Measurements from ENCODE around the gene UQCR11. TPM values are rescaled to one million over a fixed set of nuclear protein-coding genes. Genes with fewer than 3 reads are reported as not detected.

UQCR11 gene
- total RNA-seq, 1 donor from 2014 or later, result 197 TPM

DNA sequence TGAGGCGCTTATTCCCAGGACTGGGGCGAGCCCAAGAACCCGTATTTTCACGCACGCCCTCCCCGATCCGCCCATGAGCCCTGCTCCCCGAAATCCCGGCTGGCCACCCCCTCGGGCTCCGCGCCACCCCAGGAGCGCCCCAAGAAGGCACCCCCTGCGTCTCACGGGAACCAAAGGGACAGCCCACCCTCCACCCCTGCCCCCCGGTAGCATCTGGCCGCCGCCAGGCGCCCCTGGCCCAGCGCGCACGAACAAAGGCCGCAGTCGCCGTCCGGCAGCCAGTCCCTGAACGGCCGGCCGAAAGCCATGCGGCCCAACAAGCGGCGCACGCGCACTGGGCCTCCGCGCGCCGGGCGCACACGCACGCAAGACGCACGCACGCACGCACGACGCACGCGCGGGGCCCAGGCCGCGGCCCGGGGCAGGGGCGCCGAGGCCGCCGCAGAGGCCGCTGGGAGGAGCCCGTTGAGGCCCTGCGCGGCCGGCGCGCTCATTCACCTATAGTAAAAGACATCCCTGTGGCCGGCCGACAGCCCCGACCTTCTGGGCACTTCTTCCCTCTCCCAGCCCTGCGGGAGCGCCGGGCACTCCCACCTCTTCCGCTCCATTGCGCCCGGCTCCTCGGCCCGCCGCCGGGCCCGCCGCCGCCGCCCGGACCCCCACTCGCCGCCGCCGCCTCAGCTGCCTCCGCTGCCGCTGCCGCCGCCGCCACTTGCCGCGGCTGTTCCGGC, 13.1 kb downstream of the UQCR11 start:
- peak; percentile 83 for DNase-seq (ENCODE audit: low spot score)

DNA sequence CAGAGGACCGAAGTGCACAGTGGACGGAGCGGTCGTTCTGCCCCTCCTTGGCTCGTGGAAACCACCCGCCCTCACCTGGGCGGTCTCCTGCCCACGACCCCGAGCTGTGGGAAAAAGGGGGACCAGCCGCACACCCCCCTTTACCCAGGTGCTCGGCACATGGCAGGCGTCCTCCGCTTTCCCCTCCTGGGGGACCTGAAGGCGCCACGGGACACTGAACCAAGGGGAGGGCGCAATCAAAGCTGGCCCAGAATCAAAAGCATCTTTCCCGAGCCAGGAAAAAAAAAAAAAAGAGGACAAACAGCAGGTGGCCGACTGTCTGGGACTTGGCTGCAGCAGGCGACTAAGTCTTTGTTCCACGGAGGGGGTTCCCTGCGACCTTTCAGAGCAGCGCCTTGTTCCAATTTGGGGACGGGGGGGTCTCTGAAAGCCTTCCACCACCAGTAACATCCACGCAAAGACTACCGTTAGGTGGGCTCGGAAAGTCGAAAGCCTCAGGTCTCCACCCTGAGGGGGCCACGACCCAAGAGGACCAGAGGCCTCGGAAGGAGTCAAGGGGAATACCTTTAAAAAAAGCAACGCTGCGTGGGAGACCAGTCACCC, 13.7 kb downstream of the UQCR11 start:
- DNase-seq (ENCODE audit: low spot score), result no peak

DNA sequence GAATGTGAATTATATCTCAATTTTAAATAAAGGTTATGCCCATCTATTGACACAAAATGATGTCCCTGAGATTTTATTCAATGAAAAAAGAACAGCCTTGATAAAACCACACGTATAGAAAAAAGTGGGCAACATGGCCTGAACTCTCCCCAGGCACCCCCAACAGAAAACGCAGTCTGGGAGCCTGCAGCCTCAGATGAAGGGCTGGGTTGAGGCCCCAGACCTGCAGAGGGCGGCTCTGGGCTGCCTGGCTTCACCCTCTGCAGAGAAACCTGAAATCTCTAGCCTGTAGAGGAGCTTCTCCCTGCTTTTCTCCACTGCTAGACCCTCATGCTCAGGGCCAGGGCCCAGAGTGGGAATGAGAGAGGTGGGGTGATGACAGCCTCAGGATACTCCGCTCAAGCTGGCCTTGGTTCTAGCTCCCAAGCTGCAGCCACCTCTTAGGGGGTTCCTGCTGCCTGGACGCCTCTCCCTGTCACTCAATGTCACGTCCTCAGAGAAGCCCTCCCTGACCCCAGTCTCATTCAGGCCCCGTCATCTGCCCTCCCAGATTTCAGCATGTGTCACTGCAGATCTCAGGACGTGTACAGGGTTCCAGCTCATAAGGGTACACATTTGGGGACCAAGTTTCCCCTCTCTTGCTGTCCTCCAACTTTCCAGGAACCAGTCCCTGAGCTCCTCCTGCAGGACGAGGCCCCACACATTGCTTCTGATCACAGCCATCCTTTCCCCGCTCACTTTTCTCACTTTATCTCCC, 14.4 kb downstream of the UQCR11 start:
- DNase-seq (ENCODE audit: low spot score), result no peak

DNA sequence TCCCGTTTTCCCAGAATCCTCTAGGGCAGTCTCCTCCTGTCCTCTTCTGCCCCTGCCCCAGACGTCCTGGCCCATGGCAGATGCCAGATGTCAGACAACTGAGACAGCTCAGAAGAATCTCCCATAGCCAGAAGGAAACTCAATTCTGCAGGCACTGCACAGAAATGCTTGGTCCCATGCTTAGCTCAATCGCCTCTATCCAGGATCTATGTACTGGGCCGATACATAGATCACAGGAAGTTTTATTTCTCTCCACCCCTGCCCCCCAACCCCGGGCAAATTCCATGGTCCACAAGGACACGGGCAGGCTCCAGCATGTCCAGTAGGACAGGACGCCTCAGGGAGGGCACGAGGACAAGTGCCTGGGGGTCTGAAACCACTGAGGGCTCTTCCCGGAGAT, 17.4 kb downstream of the UQCR11 start:
- no peak for DNase-seq (ENCODE audit: low spot score)

DNA sequence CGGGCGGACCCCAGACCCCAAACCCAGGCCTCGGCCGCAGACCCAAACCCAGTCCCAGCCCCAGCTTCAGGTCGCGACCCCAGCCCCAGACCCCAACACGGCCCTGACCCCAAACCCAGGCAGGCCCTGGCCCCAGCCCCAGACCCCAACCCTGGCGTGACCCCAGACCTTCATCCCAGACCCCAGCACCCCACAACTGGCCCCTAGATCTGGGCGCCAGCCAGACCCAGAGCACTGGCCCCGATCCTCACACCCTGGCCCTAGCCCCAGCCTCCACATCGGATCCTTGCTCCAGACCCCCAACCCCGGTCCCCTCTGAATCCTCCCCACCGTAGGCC, 20.1 kb downstream of the UQCR11 start:
- no peak for DNase-seq (ENCODE audit: low spot score)

DNA sequence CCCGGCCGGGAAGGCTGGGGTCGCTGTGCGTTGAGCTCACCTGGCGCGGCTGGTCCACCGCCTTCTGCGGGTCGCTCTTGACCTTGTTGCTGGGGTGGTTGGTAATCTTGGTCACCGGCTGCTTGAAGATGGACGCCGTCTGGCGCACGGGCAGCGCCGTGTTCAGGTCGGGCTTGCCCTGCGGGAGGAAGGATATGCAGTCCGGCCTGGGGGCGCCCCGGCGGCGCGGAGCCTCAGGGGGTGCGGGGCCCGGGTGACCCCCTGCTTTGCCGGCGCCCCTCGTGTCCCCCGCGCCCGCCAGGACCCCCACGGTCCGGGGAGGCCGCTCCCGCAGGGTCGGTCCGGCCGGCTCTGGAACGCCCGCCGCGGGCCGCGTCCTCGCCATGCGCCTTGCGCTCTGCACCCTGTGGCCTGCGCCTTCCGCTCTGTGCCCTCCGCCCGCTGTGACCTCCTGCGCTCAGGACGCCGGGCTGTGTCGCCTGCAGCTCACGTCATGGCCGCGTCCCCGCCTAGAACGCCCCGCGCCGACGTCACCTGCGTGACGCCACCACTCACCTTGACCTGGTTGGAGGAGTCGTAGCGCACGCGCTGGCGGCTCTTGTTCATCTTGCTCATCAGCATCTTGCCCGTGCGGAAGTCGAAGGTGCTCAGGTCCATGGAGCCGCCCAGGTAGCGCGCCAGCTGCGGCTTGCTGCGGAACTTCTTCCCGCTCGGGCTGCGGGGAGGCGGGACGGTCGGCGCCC, 20.6 kb downstream of the UQCR11 start:
- DNase-seq (ENCODE audit: low spot score), result no peak

DNA sequence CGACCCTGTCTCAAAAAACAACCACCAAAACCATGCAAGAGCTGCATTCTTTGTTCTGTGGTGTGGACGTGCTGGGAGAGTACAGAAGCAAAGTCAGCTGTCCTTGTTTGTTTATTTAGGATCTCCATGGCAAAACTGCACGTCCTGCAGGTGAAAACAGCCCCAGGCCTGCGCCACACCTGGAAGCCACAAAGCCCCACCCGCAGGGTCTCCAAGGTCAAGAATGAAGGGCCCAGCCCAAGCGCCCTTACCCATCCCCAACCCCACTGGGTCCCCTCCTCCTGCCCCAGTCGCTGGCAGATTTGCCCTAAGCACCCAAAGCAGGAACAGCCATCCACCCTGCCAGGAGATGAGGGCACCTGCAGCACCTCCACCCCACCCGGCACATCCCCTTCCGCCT, 23.1 kb downstream of the UQCR11 start:
- DNase-seq (ENCODE audit: low spot score), result no peak

DNA sequence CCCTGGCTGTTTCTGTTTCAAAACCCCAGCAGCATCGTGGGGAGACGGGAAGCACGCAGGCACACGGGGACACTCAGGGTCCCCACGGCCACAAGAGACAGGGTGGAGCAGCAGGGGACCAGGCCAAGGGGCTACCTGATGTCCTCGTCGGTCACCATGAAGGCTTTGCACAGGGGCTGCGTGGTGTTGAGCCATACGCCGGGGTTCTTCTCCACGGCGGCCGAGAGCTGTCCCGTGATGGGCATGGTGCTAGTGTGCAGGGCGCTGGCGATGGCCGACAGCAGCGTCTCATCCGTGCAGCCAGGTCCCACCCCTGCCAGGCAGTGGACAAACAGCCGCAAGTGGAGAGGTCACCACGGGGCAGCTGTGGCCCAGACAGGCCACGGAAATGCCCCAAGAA, 24.3 kb downstream of the UQCR11 start:
- no peak for DNase-seq (ENCODE audit: low spot score)

DNA sequence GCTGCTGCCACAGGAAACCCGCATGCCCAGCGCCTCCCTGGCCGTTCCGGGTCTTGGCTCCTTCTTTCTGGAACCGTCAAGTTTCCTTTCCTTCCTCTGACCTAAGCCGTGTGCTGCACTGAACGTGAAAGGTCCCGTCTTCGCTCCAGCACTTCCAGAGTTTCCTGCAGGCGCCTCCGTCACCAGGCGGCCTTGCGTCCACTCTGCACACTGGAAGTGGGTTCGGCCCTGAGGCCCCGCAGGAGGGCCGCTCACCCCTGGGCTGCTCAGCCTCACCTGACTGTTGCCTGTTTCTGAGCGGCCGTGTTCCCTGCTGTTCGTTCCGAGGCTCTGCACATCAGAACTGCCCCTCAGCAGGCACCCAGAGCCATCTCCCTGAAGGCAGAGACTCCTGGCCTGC, 24.9 kb downstream of the UQCR11 start:
- no peak for DNase-seq (ENCODE audit: low spot score)

DNA sequence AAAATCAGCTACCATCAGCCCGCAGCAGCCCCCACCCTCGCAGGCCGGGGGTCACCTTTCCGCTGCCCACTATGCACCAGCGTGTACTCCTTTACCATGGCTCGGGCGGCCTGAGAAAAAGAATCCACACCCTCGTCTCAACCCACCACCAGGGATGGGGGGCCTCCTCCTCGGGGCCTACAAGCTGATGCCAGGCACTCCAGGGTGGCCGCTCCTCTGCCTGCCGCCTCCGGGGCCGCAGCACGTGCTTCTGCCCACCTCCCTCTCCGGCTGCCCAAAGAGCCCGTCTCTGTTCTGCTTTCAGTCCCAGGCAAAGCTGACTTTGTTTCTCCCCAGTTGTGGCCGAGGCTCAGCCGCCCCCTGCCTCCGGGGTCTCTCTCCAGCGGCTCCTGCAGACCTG, 26.0 kb downstream of the UQCR11 start:
- no peak for DNase-seq (ENCODE audit: low spot score)

DNA sequence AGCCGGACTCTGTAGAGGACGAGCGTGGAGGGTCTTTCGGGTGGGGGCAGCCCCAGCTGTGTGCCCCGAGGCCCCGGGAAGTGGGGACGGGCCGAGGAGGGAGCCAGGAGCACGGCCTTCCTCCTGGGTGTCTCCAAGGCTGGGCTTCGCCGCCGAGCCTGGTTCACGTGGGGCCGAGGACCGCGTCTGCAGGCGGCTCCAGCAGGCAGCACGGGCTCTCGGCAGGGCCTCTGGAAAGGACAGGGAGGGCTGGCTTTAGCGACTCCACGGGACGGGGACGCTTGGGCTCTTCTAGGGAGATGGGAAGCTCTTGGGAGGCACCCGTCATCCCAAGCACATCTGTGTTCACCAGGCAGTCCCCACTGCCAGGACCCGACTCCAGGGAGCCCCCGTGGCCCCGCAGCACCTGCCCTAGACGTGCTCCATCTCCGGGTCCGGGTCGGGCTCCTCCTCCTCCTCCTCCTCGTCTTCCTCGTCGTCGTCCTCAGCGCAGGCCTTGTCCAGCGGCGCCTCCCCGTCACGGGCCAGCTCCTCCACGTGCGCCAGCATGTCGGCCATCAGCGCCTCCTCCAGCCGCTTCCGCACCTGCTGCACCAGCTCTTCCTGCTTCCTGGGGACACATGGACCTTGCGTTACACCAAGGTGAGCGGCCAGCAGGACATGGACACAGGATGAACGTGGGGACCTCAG, 27.2 kb downstream of the UQCR11 start:
- DNase-seq (ENCODE audit: low spot score), result no peak

DNA sequence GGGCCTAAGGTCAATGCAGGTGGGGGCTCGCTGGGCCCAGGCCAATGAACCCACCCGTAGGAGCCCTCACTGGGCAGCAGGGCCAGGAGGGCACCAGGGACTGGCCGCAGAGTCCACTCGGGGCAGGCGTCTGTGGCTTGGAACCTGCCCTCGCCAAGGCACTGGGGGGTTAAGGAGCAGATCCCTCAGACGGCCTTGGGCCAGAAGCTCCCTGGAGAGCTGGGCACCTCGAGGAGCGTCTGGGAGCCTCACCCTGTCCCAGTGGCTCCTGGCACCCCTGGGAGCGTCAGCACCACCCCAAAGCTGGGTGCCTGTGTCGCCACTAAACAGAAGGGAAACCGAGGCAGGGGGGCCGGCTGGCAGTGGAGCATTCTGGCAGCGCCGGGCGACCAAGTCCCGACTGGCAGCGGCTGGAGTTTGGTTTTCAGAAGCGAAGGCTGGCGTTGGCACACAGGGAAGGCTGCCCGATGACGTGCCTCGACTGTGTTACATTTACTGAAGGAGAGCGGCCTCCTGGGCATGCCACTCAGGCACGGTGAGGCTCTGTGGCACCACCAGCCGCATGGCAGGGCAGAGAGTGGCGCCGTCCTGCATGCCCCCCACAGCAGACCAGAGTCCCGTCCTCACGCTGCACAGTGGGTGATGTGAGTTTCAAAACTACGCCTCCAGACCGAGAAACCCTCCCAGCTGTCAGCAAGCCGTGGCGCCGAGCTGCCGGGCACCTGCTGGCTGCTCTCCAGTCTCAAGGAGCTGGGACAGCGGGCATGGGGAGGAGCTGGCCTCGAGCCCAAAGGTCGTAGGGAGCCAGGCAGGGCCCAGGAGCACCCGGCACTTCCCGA, 28.0 kb downstream of the UQCR11 start:
- no peak for DNase-seq (ENCODE audit: low spot score)

DNA sequence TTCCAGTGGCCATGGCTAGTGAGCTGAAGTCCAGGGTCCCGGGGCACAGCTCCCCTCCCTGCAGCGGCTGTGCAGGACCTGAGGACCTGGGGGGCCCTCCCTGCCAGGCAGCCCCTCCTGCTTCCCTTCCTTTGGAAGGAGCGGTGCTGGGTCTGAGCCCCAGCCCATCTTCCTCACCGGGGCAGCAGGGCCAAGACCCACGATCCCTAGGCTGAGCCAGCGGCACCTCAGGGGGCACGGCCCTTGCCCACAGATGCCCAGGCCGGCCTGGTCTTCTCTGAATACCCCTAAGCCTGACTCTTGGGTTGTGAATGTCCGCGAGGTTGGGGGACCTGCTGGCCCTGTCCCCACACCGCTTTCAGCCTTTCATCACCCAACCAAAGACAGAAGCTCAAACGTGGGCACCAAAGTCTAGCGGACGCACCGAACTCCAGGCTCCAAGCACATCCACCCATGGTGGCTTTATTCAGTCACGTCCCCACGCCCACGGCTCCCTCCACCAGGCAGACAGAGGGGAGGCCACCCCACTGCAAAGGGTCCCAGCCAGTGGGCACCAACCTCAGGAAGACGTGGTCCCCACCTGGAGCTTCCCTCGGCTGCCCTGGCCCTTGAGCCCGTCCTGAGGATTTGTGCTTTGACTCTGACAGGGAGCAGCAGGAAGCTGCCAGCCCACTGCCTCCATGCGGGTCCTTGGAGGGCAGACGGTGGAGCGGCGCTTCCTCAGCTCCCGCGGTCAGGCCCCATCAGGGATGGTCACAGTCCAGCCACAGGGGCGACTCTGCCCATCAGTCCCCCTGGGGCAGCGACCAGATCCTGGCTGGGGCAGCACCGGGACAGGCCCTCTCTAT, 28.8 kb downstream of the UQCR11 start:
- DNase-seq (ENCODE audit: low spot score), result no peak

DNA sequence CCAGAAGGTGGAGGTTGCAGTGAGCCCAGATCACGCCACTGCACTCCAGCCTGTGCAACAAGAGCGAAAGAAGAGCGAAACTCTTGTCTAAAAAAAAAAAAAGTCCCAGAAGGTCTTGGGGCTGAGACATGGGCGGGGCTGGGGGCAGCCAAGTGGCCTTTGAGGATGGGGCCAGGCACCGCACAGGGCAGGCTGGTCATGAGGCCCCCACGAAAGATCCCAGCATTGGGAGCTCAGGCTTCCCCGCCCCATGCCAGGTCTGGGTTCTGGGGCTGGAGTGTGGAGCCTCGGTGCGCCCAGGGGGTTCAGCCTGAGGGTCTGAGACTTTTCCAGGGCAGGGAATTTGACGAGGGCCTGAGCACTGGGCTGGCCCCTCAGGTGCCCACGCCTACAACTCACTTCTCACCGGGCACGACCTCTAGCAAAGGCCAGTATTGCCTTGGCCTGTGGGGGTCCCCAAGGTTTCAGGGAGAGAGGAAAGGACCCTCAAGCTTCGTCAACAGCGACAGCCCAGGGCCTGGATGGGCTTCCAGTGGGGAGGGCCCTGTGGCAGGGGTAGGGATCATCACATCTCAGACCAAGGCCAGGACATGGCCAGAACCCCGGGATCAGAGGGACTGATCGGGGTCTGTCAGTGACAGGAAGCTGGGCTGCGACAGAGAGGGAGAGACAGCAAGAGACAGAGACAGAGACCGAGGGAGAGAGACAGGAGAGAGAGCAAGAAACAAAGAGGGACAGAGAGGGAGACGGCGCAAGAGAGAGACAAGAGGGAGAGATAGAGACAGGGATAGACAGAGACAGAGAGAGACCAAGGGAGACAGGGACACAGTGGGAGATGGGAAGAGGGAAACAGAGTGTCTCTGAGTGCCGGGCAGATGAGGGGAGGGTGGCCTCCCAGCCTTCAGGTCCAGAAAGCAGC, 29.7 kb downstream of the UQCR11 start:
- no peak for DNase-seq (ENCODE audit: low spot score)

DNA sequence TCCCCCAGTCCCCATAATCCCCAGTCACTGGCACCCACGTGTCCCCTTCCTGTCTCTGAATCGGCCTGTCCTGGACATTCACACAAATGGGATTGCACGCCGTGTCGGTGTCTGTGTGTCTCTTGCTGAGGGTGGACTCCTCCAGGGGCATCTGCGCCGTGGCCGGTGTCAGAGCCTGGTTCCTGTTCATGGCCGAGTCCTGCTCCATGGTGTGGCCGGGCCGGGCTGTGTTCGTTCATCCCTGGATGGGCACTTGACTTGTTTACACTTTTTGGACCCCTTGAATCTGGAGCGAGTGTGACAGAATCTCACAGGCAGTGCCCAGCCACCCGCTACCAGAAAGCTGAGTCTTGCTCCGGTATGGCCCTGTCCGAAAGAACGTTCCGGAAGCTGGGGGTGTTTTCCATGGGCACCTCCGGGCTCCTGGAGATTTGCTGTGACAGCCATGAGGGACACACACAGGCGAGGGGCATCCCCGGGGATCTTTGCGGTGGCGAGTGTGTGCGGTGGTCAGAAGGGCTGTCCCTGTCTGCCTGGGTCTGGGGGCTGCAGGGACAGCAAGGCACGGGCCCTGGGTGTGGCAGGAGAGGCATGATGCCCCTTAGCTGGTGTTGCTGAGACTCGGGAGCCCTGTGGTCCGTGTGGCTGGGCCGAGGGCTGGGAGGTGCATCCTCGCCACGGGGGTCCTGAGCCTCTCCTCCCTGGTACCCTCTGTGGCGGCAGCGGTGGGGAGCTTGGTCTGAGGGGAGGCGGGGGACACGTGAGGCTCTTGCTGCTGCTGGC, 30.7 kb downstream of the UQCR11 start:
- no peak for DNase-seq (ENCODE audit: low spot score)

DNA sequence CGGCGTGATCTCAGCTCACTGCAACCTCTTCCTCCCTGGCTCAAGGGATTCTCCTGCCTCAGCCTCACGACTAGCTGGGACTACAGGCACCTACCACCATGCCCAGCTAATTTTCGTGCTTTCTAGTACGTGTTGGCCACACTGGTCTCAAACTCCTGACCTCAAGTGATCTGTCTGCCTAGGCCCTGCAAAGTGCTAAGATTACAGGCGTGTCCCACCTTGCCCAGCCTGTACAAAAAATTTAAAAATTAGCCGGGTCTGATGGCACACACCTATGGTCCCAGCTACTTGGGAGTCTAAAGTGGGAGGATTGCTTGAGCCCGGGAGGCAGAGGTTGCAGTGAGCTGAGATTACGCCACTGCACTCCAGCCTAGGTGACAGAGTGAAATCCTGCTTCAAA, 32.5 kb downstream of the UQCR11 start:
- no peak for DNase-seq (ENCODE audit: low spot score)

DNA sequence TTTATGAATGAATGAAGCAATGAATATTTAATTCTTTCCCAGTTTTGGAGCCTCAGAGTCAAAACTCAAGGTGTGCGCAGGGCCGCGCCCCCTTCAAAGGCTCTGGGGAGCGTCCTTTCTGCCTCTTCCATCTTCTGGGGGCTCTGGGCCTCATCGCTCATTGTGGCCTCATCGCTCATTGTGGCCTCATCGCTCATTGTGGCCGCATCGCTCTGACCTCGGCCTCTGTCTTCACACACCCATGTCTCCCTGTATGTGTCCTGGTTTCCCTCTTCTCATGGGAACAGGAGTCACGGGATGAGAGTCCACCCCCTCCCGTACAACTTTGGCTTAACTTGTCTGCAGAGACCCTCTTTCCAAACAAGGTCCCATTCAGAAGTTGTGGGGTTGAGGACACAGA, 33.9 kb downstream of the UQCR11 start:
- DNase-seq (ENCODE audit: low spot score), result no peak

DNA sequence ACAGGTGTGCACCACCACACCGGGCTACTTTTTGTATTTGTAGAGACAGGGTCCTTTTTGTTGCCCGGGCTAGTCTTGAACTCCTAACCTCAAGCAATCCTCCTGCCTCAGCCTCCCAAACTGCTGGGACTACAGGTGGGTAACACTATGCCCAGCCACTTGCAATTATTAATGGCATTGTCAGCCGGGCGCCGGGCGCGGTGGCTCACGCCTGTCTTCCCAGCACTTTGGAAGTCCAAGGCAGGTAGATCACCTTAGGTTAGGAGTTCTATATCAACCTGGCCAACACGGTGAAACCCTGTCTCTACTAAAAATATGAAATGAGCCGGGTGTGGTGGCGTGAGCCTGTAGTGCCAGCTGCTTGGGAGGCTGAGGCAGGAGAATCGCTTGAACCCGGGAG, 34.4 kb downstream of the UQCR11 start:
- no peak for DNase-seq (ENCODE audit: low spot score)

Data from ureter (tissue), 1 donor.